Peyer's patch (tissue), 4 donors: ENCODE results near the gene PPP3CB. TPM values are rescaled to one million over a fixed set of nuclear protein-coding genes. Genes with fewer than 3 reads are reported as not detected.

ENCODE experiments used
- DNase-seq, 3 donors: peaks; one replicate each; pipeline ENCODE4 v3.0.0-alpha.2; 2017 to 2019
- H3K27ac ChIP-seq, 4 donors: fragments of 200-600 bp; sonication (generic); one replicate each; pipeline ENCODE4 v1.5.1; 2016 to 2019
- H3K27me3 ChIP-seq, 2 donors: fragments of 200-600 bp; sonication (generic); one replicate each; pipeline ENCODE4 v1.5.1; 2019
- H3K36me3 ChIP-seq, 3 donors: fragments of 200-600 bp; sonication (generic); one replicate each; pipeline ENCODE4 v1.5.1; 2016 to 2019
- H3K4me1 ChIP-seq, 4 donors: fragments of 200-600 bp; sonication (generic); one replicate each; pipeline ENCODE4 v1.5.1; 2016 to 2019
- H3K4me3 ChIP-seq, 4 donors: fragments of 200-600 bp; sonication (generic); 1 replicate in 3 of 4; 2 replicates in 1 of 4; pipeline ENCODE4 v1.5.1; 2016 to 2019; ENCODE audit warnings: mild to moderate bottlenecking in 1 of 4
- H3K9me3 ChIP-seq, 4 donors: fragments of 200-600 bp; sonication (generic); one replicate each; pipeline ENCODE4 v1.5.1; 2016 to 2019; ENCODE audit warnings: mild to moderate bottlenecking in 1 of 4
- CTCF ChIP-seq, 6 experiments: fragments of 450-650 bp in 4 of 6; fragments of 200-600 bp in 2 of 6; sonication (generic) in 1 of 6; IDR thresholded peaks; one replicate each; pipeline ENCODE4 v1.5.1; 2017 to 2019; ENCODE audit warnings: antibody characterized with exemption in 6 of 6, mild to moderate bottlenecking in 3 of 6, moderate library complexity in 1 of 6
- POLR2A ChIP-seq, 2 donors: fragments of 450-650 bp; IDR thresholded peaks; one replicate each; pipeline ENCODE4 v1.5.1; 2017; ENCODE audit warnings: antibody characterized with exemption in 2 of 2, mild to moderate bottlenecking in 2 of 2, moderate library complexity in 2 of 2
- total RNA-seq, 4 donors: library from RNA; depleted of rRNA; stranded (reverse); fragments of >200 nt; gene quantifications; one replicate each; pipeline ENCODE4 v1.1.0, GENCODE V29; 2016

PPP3CB gene
- total RNA-seq, 4 donors from 2014 or later: 28.2 to 42.0 (median 32.4) TPM

DNA sequence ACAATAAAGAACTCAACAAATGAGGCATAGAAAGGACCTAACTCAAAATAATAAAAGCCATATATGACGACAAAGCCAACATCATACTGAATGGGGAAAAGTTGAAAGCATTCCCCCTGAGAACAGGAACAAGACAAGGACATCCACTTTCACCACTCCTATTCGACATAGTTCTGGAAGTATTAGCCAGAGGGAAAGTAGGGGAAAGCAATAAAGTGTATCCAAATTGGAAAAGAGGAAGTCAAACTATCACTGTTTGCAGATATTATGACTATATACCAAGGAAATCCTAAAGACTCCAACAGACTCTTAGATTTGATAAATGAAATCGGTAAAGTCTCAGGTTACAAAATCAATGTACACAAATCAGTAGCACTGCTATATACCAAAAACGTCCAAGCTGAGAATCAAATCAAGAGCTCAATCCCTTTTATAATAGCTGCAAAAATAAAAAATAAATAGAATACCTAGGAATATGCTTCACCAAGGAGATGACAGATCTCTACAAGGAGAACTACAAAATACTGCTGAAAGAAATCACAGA, 86.8 kb downstream of the PPP3CB start:
- H3K27ac ChIP-seq: no peak overlapping the region
- TF ChIP-seq CTCF (IDR thresholded peaks at IDR 0.05) (no peak), POLR2A (IDR thresholded peaks at IDR 0.05) (no peak)
- peaks cover 0 to 11% (median 3%) of the 10 kb centered on the region in 4 donors for H3K4me1 ChIP-seq
- H3K36me3 ChIP-seq: peaks cover 0 to 5% (median 0%) of the 10 kb centered on the region in 3 donors
- no peaks in the 10 kb centered on the region for H3K27me3 ChIP-seq
- DNase-seq: no peak
- H3K9me3 ChIP-seq: no peaks in the 10 kb centered on the region
- H3K4me3 ChIP-seq: no peak overlapping the region

GRCh38 chr10:73408061-73408460, 87.8 kb downstream of the PPP3CB start:
- peaks cover 0 to 11% (median 3%) of the 10 kb centered on the region in 4 donors for H3K4me1 ChIP-seq
- TF ChIP-seq CTCF (IDR thresholded peaks at IDR 0.05) (no peak), POLR2A (IDR thresholded peaks at IDR 0.05) (no peak)
- no peaks in the 10 kb centered on the region for H3K9me3 ChIP-seq
- peaks cover 0 to 5% (median 0%) of the 10 kb centered on the region in 3 donors for H3K36me3 ChIP-seq
- H3K27ac ChIP-seq: no peak overlapping the region
- no peak for DNase-seq
- H3K27me3 ChIP-seq: no peaks in the 10 kb centered on the region
- H3K4me3 ChIP-seq: no peak overlapping the region

DNA sequence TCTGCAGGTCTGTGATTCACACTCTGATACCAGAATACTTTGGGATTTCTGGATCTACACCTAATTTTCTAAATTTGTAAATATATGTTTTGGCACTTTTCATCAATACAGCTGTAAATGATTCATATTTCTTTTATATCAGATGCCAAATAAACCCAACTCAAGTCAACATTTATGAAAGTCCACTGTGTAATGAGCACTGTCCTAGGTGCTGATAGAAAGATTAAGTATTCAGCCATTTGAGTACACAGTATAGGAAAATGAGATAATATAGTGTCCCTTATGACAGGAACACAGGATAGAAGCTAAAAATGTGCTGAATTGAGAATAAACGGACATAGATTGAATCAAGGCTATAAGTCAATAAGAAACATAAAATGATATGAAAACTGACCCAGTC, 88.3 kb downstream of the PPP3CB start:
- Histone ChIP-seq H3K36me3 (peaks cover 0 to 5% (median 0%) of the 10 kb centered on the region in 3 donors), H3K27me3 (no peaks in the 10 kb centered on the region), H3K4me1 (peaks cover 0 to 6% (median 1%) of the 10 kb centered on the region in 4 donors), H3K27ac (no peak overlapping the region), H3K9me3 (no peaks in the 10 kb centered on the region), H3K4me3 (no peak overlapping the region)
- TF ChIP-seq POLR2A (IDR thresholded peaks at IDR 0.05) (no peak), CTCF (IDR thresholded peaks at IDR 0.05) (no peak)
- no peak for DNase-seq

DNA sequence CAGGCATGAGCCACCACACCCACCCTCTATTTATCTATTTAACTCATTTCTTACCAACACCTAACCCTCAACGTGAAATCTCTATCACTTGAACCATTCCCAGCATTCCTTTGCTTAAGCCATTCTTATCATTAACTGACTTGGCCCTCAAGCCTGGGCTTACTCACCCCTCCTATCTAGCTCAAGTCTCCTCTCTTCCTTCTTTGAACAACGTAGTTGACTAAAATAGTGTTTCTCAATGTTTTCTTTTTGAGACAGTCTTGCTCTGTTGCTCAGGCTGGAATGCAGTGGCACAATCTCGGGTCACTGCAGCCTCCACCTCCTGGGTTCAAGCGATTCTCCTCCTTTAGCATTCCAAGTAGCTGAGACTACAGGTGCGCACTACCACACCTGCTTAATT, 89.0 kb downstream of the PPP3CB start:
- no peak for DNase-seq
- Histone ChIP-seq H3K27ac (no peak overlapping the region), H3K4me1 (no peaks in the 10 kb centered on the region), H3K27me3 (no peaks in the 10 kb centered on the region), H3K4me3 (no peak overlapping the region), H3K9me3 (no peaks in the 10 kb centered on the region), H3K36me3 (peaks cover 0 to 5% (median 0%) of the 10 kb centered on the region in 3 donors)
- no peak for TF ChIP-seq CTCF (IDR thresholded peaks at IDR 0.05)
- TF ChIP-seq POLR2A (IDR thresholded peaks at IDR 0.05): no peak

- Histone ChIP-seq H3K9me3 (no peaks in the 10 kb centered on the region), H3K27ac (no peak overlapping the region), H3K4me1 (no peaks in the 10 kb centered on the region), H3K36me3 (peaks cover 0 to 5% (median 0%) of the 10 kb centered on the region in 3 donors), H3K4me3 (no peak overlapping the region), H3K27me3 (no peaks in the 10 kb centered on the region)
- TF ChIP-seq POLR2A (IDR thresholded peaks at IDR 0.05): no peak
- TF ChIP-seq CTCF (IDR thresholded peaks at IDR 0.05): no peak
- DNase-seq: no peak
Observed at GRCh38 chr10:73405556-73405955, 90.3 kb downstream of the PPP3CB start.

GRCh38 chr10:73404690-73405089, 91.1 kb downstream of the PPP3CB start:
- no peak overlapping the region for H3K4me3 ChIP-seq
- no peak overlapping the region for H3K27ac ChIP-seq
- TF ChIP-seq POLR2A (IDR thresholded peaks at IDR 0.05) (no peak), CTCF (IDR thresholded peaks at IDR 0.05) (no peak)
- H3K9me3 ChIP-seq: no peaks in the 10 kb centered on the region
- H3K27me3 ChIP-seq: no peaks in the 10 kb centered on the region
- no peaks in the 10 kb centered on the region for H3K4me1 ChIP-seq
- H3K36me3 ChIP-seq: peaks cover 0 to 7% (median 0%) of the 10 kb centered on the region in 3 donors
- no peak for DNase-seq
